OCI-LY3 (cell line): ENCODE measurements around the gene ATIC.

Experiments
- H2AFZ ChIP-seq: fragments of 200-600, 300-600 bp; shearing (Covaris generic); 2 replicates; pipeline ENCODE4 v1.6.0; 2014; ENCODE audit warnings: antibody characterized with exemption, low read depth, low read length
- H3K27ac ChIP-seq: fragments of 200-600, 300-600 bp; sonication (generic); 2 replicates; pipeline ENCODE4 v1.5.1; 2014; ENCODE audit warnings: mild to moderate bottlenecking, low read length, moderate library complexity, mixed read lengths
- H3K27me3 ChIP-seq: fragments of 200-600, 300-600 bp; sonication (generic); 2 replicates; pipeline ENCODE4 v1.6.1; 2014; ENCODE audit warnings: low read depth, low read length, mixed read lengths
- H3K36me3 ChIP-seq: fragments of 200-600, 300-600 bp; sonication (generic); replicated peaks from 2 replicates; pipeline ENCODE3; 2014; ENCODE audit warnings: low read depth, low read length, mixed read lengths
- H3K4me1 ChIP-seq: fragments of 300-600, 200-600 bp; sonication (generic); 2 replicates; pipeline ENCODE4 v1.6.1; 2014; ENCODE audit warnings: low read length, mixed read lengths
- H3K4me2 ChIP-seq: fragments of 200-600, 300-600 bp; sonication (generic); 2 replicates; pipeline ENCODE4 v1.6.1; 2014; ENCODE audit warnings: low read length, mixed read lengths
- H3K4me3 ChIP-seq: fragments of 300-600, 200-600 bp; sonication (generic); 2 replicates; pipeline ENCODE4 v1.5.1; 2014; ENCODE audit warnings: antibody characterized with exemption, mild to moderate bottlenecking, low read length, moderate library complexity
- H3K79me2 ChIP-seq: fragments of 300-600, 200-600 bp; shearing (Covaris generic); 2 replicates; pipeline ENCODE4 v1.6.1; 2014; ENCODE audit warnings: mild to moderate bottlenecking, low read length, mixed read lengths
- H3K9ac ChIP-seq: fragments of 300-600, 200-600 bp; shearing (Covaris generic); 2 replicates; pipeline ENCODE4 v1.6.0; 2014; ENCODE audit warnings: mild to moderate bottlenecking, low read length, moderate library complexity
- H3K9me3 ChIP-seq: fragments of 200-600, 300-600 bp; shearing (Covaris generic); 2 replicates; pipeline ENCODE4 v1.6.1; 2014; ENCODE audit warnings: low read length, mixed read lengths; ENCODE audit not compliant: insufficient read depth
- H4K20me1 ChIP-seq: fragments of 200-600, 300-600 bp; sonication (generic); 2 replicates; pipeline ENCODE4 v1.6.1; 2016; ENCODE audit warnings: low read length, mixed read lengths; ENCODE audit not compliant: insufficient read depth
- EZH2phosphoT487 ChIP-seq: fragments of 200-600 bp; shearing (Covaris generic); IDR thresholded peaks from 2 replicates; pipeline ENCODE4 v1.6.1; 2018; ENCODE audit warnings: antibody characterized with exemption, mixed run types, low read depth
- TF ChIP-seq, protein P1 (sequence below): fragments of 200-600, 300-600 bp; sonication (generic); IDR thresholded peaks from 2 replicates; pipeline ENCODE4 v1.5.1; 2014; ENCODE audit warnings: antibody characterized with exemption, low read length, low read depth

ATIC gene

DNA sequence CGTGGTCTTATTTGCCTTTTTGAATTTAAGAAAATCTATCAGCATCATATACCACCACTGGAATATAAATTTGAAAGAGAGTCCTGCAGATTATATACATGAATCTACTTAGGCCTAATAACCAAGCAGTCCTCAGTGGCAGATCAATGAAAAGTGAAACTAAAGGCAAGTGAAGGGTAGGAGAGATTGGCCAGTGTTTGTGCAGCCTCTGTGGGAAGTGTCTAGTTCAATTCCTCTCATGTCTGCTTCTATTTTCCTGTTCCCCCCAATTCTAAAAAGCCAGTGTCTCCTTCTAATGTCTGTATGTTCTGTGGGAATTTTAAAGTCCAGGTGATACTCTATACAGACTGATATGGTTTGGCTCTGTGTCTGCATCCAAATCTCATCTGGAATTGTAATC lies 62.1 kb downstream of the ATIC start:
- Histone ChIP-seq H3K4me2 (no peak overlapping the region), H3K36me3 (peaks cover 8% of the 10 kb centered on the region), H4K20me1 (no peaks in the 10 kb centered on the region), H3K4me1 (no peaks in the 10 kb centered on the region), H3K9me3 (no peaks in the 10 kb centered on the region), H3K79me2 (no peaks in the 10 kb centered on the region), H3K9ac (no peak overlapping the region), H2AFZ (no peak overlapping the region), H3K27ac (no peak overlapping the region), H3K4me3 (no peak overlapping the region), H3K27me3 (no peaks in the 10 kb centered on the region)
- TF ChIP-seq, protein P1, sequence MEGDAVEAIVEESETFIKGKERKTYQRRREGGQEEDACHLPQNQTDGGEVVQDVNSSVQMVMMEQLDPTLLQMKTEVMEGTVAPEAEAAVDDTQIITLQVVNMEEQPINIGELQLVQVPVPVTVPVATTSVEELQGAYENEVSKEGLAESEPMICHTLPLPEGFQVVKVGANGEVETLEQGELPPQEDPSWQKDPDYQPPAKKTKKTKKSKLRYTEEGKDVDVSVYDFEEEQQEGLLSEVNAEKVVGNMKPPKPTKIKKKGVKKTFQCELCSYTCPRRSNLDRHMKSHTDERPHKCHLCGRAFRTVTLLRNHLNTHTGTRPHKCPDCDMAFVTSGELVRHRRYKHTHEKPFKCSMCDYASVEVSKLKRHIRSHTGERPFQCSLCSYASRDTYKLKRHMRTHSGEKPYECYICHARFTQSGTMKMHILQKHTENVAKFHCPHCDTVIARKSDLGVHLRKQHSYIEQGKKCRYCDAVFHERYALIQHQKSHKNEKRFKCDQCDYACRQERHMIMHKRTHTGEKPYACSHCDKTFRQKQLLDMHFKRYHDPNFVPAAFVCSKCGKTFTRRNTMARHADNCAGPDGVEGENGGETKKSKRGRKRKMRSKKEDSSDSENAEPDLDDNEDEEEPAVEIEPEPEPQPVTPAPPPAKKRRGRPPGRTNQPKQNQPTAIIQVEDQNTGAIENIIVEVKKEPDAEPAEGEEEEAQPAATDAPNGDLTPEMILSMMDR = no peak
- TF ChIP-seq EZH2phosphoT487 = no peak

GRCh38 chr2:215374642-215375466 lies 63.0 kb downstream of the ATIC start:
- no peaks in the 10 kb centered on the region for H3K27me3 ChIP-seq
- no peaks in the 10 kb centered on the region for H3K4me1 ChIP-seq
- peaks cover 8% of the 10 kb centered on the region for H3K36me3 ChIP-seq
- no peaks in the 10 kb centered on the region for H3K79me2 ChIP-seq
- H3K4me2 ChIP-seq = no peak overlapping the region
- no peak overlapping the region for H3K27ac ChIP-seq
- H3K9me3 ChIP-seq = no peaks in the 10 kb centered on the region
- H4K20me1 ChIP-seq = no peaks in the 10 kb centered on the region
- H3K9ac ChIP-seq = no peak overlapping the region
- no peak overlapping the region for H3K4me3 ChIP-seq
- H2AFZ ChIP-seq = no peak overlapping the region
- TF ChIP-seq, protein P1 = no peak
- no peak for TF ChIP-seq EZH2phosphoT487

DNA sequence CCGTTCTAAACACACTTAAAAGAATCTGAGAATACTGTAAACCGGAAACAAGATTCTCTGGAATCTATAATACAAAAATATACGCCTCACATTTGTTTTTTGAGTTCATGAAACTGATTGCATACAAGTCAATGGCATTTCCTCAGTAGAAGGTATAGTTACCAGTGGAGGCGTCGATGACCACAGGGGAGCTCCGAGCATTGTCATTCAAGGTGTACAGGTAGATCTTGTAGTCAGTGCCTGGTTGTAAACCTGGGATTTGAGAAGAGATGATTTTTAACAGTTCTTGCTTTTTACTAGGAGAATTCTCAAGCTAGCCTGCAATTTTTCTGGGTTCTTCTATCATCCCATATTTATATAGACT lies 63.6 kb downstream of the ATIC start:
- Histone ChIP-seq H3K9me3 (no peaks in the 10 kb centered on the region), H4K20me1 (no peaks in the 10 kb centered on the region), H3K36me3 (peaks cover 8% of the 10 kb centered on the region), H2AFZ (no peak overlapping the region), H3K9ac (no peak overlapping the region), H3K79me2 (no peaks in the 10 kb centered on the region), H3K27me3 (no peaks in the 10 kb centered on the region), H3K4me2 (no peak overlapping the region), H3K4me1 (no peaks in the 10 kb centered on the region), H3K4me3 (no peak overlapping the region), H3K27ac (no peak overlapping the region)
- TF ChIP-seq, protein P1 = no peak
- no peak for TF ChIP-seq EZH2phosphoT487

- Histone ChIP-seq H3K36me3 (peaks cover 8% of the 10 kb centered on the region), H3K27me3 (no peaks in the 10 kb centered on the region), H3K27ac (no peak overlapping the region), H3K9me3 (no peaks in the 10 kb centered on the region), H3K4me3 (no peak overlapping the region), H2AFZ (no peak overlapping the region), H3K9ac (no peak overlapping the region), H4K20me1 (no peaks in the 10 kb centered on the region), H3K4me2 (no peak overlapping the region), H3K4me1 (no peaks in the 10 kb centered on the region), H3K79me2 (no peaks in the 10 kb centered on the region)
- TF ChIP-seq, protein P1 = no peak
Measured at GRCh38 chr2:215376103-215376780, 64.4 kb downstream of the ATIC start.
